Mononuclear cell (primary cell): ENCODE data around the gene DNAI7. TPM values are rescaled to one million over a fixed set of nuclear protein-coding genes. Genes with fewer than 3 reads are reported as not detected.

ENCODE experiments used
- H3K27me3 ChIP-seq: 2 replicates; pipeline ENCODE4 v1.6.0; 2011; ENCODE audit warnings: low read length, control low read depth; ENCODE audit not compliant: insufficient read depth
- H3K4me1 ChIP-seq: 2 replicates; pipeline ENCODE4 v1.5.1; 2011; ENCODE audit warnings: mild to moderate bottlenecking, low read length, control low read depth; ENCODE audit not compliant: insufficient read depth
- H3K4me3 ChIP-seq: 2 replicates; pipeline ENCODE4 v1.5.1; 2011; ENCODE audit warnings: mild to moderate bottlenecking, low read length, moderate library complexity
- H3K9me3 ChIP-seq: 2 replicates; pipeline ENCODE4 v1.5.1; 2011; ENCODE audit warnings: low read depth, mild to moderate bottlenecking, control low read depth, low read length
- total RNA-seq: library from RNA; depleted of rRNA; stranded (reverse); fragments of >200 nt; gene quantifications from one replicate; pipeline ENCODE4 v1.2.3, GENCODE V29; 2012

DNAI7 gene
- total RNA-seq, 1 donor: 0.10 TPM

DNA sequence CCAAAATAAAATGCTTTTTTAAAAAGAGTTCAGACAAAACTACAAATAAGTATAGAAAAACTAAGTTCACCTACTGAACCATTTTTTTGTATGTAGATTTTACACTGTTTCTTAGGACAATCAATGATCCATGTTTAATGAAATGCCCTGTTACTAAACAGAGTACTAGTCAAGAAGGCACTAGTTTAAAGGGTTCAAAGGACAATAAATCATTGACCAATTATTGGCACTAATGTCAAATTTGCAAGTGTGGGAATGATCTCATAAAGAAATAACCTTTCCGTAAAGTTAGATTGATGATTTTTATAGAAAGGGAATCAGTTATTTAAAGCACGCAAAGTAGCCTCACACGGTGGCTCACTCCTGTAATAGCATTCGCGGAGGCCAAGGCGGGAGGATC, 4.2 kb downstream of the DNAI7 start:
- H3K4me1 ChIP-seq: peaks cover 9% of the 10 kb centered on the region
- no peaks in the 10 kb centered on the region for H3K9me3 ChIP-seq
- no peaks in the 10 kb centered on the region for H3K27me3 ChIP-seq
- no peak overlapping the region for H3K4me3 ChIP-seq

DNA sequence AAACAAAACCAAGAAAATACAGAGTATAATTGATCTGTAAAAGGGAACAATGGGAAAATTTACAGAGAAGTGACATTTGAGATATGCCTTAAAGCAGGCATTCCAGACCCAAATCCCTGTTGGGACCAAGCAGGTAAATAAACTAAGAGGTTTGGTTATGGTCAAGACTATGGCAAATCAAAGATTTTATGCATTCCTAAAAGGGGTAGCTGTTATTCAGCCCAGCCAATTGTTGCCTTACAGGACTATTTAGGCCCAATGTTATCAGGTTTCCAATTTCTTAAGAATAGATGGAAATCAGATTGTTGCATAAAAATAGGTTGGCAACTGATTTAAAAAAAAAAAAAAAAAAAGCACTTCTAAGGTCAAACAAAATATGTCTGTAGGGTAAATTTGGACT, 5.3 kb downstream of the DNAI7 start:
- Histone ChIP-seq H3K27me3 (no peaks in the 10 kb centered on the region), H3K4me1 (peaks cover 4% of the 10 kb centered on the region), H3K4me3 (no peak overlapping the region), H3K9me3 (no peaks in the 10 kb centered on the region)

DNA sequence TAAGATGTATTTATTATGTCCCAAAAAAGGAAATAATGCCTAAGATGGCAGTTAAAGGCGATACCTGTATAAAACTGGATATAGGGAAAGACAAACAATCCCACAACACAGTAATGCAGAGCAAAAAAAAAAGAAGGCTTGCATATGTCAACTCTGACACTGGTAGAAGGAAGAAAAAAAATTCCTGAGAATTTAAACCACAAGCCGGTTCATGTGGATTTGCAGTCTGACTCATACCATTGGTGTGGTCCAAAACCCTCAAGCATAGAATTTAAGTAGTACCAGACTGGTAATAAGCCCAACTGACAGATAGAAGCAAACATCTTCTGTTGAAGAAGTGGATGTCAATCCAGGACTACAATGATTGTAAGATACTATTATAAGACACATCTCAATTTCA, 7.2 kb downstream of the DNAI7 start:
- no peaks in the 10 kb centered on the region for H3K9me3 ChIP-seq
- no peak overlapping the region for H3K4me3 ChIP-seq
- H3K4me1 ChIP-seq: no peaks in the 10 kb centered on the region
- no peaks in the 10 kb centered on the region for H3K27me3 ChIP-seq

DNA sequence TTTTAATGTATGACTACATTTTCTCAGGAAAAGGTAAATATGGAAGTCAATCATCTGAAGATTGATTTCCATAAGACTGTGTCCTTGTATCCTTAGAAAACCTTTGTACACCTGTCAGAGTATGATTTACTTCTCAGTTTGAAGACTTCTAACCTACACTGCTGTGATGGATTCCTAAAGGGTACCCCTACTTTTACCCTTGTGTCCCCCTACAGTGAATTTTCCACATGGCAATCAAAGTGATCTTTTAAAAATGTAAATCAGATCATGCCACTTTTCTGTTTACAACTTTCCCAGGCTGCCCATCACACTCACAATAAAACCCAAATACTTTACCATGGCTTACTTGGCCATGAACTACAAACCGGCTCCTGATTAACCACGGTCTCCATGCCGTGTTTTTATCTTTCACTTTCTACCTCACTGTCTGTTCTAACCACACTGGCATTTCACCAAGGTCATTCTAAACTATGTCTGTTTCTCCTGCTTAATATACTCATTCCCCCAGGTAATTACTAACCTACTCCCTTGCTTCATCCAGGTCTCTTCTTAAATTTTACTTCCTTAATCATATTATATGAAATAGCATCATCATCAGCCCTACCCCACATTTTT, 8.1 kb downstream of the DNAI7 start:
- H3K4me1 ChIP-seq: no peaks in the 10 kb centered on the region
- H3K4me3 ChIP-seq: no peak overlapping the region
- no peaks in the 10 kb centered on the region for H3K9me3 ChIP-seq
- H3K27me3 ChIP-seq: no peaks in the 10 kb centered on the region

DNA sequence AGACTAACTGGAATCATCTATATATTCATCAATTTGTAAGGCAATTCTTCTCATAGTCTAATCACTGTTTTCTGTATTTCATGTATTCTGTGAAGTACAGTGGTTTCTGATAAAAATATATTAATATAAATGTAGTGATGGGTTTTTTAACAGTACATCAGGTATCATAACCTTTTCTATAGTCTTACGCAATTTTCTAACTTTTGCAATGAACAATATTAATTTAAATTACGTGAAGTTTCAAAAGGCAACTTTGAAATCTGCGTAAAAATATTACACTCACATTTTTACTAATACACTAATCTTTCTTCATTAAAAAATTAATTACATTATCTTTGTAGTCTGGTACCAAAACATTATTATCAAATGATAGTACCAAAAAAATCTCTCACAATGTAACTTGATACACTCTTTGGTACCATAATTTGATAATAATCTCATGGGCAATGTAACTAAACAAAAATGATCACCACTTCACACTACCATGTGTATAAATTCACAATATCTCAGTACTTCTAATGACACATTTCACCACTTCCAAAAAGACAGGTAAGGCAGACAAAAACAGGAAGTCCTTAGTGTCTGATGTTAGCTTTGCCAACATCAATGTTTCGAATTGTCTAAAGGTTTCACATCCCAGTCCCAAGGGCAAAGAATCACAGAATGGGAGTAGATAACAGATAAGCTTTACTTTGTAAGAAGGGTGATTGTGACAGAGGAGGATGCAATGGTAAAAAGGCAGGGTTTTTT, 8.7 kb downstream of the DNAI7 start:
- Histone ChIP-seq H3K27me3 (no peaks in the 10 kb centered on the region), H3K4me3 (no peak overlapping the region), H3K9me3 (no peaks in the 10 kb centered on the region), H3K4me1 (no peaks in the 10 kb centered on the region)

DNA sequence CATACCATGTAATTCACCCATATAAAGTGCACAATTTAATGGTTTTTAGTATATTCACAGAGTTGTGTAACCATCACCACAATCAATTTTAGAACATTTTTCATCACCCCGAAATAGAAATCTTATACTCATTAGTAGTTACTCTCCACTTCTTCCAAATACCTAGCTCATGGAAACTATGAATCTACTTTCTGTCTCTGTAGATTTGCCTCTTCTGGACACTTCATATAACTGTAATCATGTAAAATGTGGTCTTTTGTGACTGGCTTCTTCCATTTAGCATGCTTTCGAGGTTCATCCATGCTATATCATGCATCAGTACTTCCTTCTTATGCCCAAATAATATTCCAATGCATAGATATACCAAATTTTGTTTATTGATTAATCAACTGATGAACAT, 10.8 kb downstream of the DNAI7 start:
- Histone ChIP-seq H3K27me3 (no peaks in the 10 kb centered on the region), H3K4me1 (no peaks in the 10 kb centered on the region), H3K9me3 (no peaks in the 10 kb centered on the region), H3K4me3 (no peak overlapping the region)

DNA sequence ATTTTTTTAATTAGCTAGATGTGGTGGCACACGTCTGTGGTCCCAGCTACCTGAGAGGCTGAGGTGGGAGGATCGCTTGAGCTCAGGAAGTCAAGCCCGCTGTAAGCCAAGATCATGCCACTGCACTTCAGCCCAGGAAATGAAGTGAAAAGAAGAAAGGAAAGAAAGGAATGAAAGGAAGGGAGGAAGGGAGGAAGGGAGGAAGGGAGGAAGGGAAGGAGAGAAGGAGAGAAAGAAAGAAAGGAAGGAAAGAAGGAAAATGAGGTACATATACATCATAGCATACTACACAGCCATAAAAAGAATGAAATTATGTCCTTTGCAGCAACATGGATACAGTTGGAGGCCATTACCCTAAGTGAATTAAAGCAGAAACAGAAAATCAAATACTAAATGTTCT, 12.2 kb downstream of the DNAI7 start:
- Histone ChIP-seq H3K9me3 (no peaks in the 10 kb centered on the region), H3K4me3 (no peak overlapping the region), H3K4me1 (no peaks in the 10 kb centered on the region), H3K27me3 (no peaks in the 10 kb centered on the region)

DNA sequence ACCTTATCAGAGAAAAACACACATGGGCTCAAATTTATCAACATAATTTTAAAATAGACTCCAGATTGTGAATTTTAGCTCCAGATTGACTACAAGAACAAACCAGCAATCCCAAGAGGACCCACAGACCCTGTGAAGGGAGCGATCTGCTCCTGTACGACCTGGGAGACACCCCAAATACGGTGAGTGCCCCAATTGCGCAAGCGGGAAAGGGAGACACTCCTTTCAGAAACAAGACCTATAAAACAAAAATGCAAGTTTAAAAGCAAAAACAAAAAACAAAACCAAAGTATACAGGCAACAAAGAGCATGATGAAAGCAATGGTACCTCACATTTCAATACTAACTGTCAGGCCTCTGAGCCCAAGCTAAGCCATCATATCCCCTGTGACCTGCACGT, 32.1 kb downstream of the DNAI7 start:
- Histone ChIP-seq H3K27me3 (no peaks in the 10 kb centered on the region), H3K4me3 (no peak overlapping the region), H3K4me1 (no peaks in the 10 kb centered on the region), H3K9me3 (no peaks in the 10 kb centered on the region)

DNA sequence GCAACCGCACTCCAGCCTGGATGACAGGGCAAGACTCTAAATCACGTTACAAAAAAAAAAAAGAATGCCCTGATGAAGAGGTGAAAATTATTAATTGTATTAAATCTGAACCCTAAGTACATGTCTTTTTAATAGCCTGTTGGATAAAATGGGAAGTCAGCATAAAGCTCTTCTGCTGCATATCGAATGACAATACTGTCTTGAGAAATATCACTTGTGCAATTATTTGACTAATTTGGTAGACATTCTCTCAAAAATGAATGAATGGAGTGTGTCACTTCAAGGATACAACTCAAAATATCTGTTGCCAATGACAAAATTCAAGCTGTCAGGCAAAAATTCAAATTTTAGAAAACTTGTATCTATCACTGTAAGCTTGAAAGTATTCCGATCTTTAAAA, 38.9 kb downstream of the DNAI7 start:
- H3K4me3 ChIP-seq: no peak overlapping the region
- H3K27me3 ChIP-seq: no peaks in the 10 kb centered on the region
- H3K4me1 ChIP-seq: peaks cover 8% of the 10 kb centered on the region
- H3K9me3 ChIP-seq: no peaks in the 10 kb centered on the region

DNA sequence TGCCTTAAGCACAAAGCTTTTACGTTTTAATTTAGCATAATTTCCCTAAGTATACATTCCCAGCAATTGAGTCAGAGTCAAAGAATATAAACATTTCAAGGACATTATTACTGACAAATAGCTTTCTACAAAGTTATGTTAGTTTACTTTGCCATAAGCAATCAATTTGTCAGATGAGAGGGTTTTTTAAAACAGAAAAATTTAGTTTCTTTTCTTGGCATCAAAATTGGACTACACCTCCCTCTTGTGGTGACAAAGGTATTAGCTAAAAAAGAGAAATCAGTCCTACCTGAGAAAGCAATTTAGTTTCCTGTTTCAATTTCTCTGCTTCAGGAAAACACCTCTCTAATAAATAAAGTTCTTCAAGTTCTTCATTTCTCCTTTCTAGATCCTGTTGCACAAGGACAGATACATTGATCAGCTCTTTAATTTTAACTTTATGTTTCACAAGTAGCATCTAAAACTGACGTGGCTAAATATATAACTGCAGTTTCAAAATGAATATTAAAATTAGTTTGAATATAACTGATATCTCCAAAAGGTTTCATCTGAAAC, 39.9 kb downstream of the DNAI7 start:
- no peaks in the 10 kb centered on the region for H3K27me3 ChIP-seq
- H3K4me3 ChIP-seq: no peak overlapping the region
- H3K4me1 ChIP-seq: peaks cover 8% of the 10 kb centered on the region
- no peaks in the 10 kb centered on the region for H3K9me3 ChIP-seq

DNA sequence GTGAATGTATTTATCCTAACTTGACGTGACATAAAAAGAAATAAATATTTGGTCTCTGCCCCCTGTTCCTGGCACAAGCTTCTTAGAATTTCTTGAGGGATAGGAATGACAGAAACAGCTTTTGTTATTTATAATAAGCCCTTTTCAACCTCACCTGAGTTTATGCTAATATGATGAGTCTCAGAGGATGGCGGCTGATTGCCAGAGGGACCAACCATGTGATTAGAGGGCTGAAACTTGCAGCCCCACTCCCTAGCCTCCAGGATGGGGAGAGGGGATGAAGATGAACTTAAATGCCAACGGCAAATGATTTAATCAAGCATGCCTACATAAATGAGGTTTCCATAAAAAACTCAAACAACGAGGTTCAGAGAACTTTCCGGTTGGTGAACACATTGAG, 42.9 kb downstream of the DNAI7 start:
- no peaks in the 10 kb centered on the region for H3K27me3 ChIP-seq
- H3K9me3 ChIP-seq: no peaks in the 10 kb centered on the region
- H3K4me1 ChIP-seq: peaks cover 7% of the 10 kb centered on the region
- no peak overlapping the region for H3K4me3 ChIP-seq

DNA sequence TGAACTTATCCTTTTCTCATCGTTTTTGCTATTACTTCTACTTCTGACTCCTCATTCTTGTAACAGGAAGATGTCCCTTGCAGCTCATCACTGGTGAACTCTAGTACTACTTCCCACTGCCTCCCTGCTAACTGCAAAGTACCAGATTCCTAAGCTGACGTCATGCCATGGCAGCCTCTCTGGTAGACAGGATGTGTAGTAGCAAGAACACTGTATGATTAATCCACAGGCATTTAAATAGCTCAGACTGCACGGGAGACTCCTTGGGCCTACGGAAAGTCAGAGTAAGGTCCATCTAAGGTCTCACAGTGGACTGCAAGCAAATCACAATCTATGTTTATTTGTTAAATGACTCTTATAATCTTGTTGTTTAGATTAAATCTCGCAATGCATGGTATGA, 43.5 kb downstream of the DNAI7 start:
- Histone ChIP-seq H3K9me3 (no peaks in the 10 kb centered on the region), H3K4me3 (no peak overlapping the region), H3K27me3 (no peaks in the 10 kb centered on the region), H3K4me1 (peaks cover 5% of the 10 kb centered on the region)

DNA sequence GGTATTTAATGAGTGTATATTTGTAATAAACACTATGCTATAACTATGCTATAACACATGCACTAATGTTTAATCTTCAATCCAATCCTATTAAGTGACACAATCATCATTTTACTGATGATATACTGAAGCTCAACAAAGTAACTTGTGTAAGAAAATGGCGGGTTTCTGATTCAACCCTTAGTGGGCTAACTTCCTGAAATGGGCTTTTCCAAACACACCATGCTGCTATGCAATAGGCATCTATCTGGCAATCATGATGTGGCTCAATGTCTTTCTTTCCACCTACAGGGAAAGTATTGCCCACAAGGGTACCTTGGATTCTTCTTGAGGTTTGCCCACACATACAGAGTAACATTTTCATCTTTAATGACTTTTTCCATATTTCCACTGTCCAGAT, 48.3 kb downstream of the DNAI7 start:
- H3K9me3 ChIP-seq: no peaks in the 10 kb centered on the region
- H3K27me3 ChIP-seq: no peaks in the 10 kb centered on the region
- H3K4me3 ChIP-seq: no peak overlapping the region
- H3K4me1 ChIP-seq: no peaks in the 10 kb centered on the region

DNA sequence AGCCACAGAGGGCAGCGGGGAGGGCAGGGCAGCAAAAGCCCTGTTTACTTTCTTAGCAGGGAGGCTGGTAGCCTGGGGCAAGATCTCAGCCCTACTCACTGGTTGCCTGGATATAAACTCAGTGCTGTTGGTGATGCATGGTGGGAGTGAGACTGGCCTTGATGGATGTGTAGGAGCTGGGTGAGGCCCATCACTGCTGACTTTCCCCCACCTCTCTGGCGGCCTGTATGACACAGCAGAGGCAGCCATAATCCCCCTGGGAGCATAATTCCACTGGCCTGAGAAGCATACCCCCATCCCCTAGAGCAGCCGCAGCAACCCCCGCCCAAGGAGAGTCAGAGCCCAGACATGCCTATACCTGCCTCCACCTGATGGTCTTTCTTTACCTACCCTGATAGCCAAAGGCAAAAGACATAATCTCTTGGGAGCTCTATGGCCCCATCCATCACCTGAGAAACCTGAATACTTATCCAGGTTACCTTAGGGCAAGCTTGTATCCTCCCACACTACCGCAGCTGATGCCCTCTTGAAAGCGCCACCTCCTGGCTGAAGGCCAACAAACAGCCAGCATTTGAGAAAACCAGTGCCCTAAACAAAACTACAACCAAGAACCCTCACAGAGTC, 59.3 kb downstream of the DNAI7 start:
- no peaks in the 10 kb centered on the region for H3K27me3 ChIP-seq

DNA sequence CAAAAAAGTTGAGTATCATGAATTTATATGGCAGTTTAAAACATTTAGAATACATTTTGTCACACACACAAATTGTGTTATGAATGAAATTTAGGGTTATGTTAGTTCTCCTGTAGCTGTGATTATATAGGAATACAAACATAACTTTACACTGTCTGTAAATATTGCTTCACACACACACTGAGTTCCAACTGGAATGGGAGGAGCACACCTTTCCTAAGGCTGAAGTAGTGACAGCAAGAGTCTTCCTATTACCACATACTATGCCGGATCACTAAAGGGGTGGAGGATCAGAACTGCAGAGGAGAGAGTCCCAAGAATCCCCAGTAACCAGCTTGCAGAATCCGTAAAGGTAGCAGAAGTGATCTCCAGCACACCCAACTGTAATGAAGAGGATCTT, 63.7 kb downstream of the DNAI7 start:
- Histone ChIP-seq H3K4me1 (no peaks in the 10 kb centered on the region), H3K4me3 (no peak overlapping the region), H3K9me3 (no peaks in the 10 kb centered on the region), H3K27me3 (no peaks in the 10 kb centered on the region)

More for the DNA sequence above, 59.3 kb downstream of the DNAI7 start:
- no peaks in the 10 kb centered on the region for H3K9me3 ChIP-seq
- H3K4me3 ChIP-seq: no peak overlapping the region
- H3K4me1 ChIP-seq: no peaks in the 10 kb centered on the region
